GDM1 (cell line): ENCODE measurements around the gene HMGA1.
"Not testable (repeated sequence)": the region's sequence is repeated elsewhere in the genome, so short reads cannot be mapped to it uniquely, and the experiment has no call there.

Experiments
- DNase-seq: peaks from one replicate; lab custom pipeline; 2025; lab: John Stamatoyannopoulos, UW

Gene HMGA1

GRCh38 chr6:34260576-34261267 lies 24.0 kb downstream of the HMGA1 start:
- no peak for DNase-seq

- not testable (repeated sequence) for DNase-seq
Measured at GRCh38 chr6:34263484-34263883, 26.8 kb downstream of the HMGA1 start.

DNA sequence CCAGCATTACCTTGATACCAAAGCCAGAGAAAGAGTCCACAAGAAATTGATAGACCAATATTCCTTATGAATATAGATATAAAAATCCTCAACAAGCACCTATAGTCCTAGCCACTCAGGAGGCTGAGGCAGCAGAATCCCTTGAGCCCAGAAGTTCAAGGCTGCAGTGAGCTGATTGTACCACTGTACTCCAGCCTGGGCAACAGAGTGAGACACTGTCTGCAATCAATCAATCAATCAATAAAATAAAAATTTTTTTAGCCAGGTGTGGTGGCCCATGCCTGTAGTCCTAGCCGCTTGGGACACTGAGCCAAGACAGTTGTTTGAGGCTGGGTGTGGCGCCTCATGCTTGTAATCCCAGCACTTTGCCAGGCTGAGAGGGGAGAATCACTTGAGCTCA lies 31.1 kb downstream of the HMGA1 start:
- DNase-seq: no peak

DNA sequence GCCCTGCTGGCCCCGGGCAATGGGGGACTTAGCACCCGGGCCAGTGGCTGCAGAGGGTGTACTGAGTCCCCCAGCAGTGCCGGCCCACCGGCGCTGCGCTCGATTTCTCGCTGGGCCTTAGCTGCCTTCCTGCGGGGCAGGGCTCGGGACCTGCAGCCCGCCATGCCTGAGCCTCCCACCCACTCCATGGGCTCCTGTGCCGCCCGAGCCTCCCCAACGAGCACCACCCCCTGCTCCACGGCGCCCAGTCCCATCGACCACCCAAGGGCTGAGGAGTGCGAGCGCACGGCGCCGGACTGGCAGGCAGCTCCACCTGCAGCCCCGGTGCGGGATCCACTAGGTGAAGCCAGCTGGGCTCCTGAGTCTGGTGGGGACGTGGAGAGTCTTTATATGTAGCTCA lies 32.5 kb downstream of the HMGA1 start:
- not testable (repeated sequence) for DNase-seq

GRCh38 chr6:34269658-34270341 lies 33.1 kb downstream of the HMGA1 start:
- not testable (repeated sequence) for DNase-seq

GRCh38 chr6:34272013-34272926 lies 35.6 kb downstream of the HMGA1 start:
- DNase-seq: peak; percentile 34

DNA sequence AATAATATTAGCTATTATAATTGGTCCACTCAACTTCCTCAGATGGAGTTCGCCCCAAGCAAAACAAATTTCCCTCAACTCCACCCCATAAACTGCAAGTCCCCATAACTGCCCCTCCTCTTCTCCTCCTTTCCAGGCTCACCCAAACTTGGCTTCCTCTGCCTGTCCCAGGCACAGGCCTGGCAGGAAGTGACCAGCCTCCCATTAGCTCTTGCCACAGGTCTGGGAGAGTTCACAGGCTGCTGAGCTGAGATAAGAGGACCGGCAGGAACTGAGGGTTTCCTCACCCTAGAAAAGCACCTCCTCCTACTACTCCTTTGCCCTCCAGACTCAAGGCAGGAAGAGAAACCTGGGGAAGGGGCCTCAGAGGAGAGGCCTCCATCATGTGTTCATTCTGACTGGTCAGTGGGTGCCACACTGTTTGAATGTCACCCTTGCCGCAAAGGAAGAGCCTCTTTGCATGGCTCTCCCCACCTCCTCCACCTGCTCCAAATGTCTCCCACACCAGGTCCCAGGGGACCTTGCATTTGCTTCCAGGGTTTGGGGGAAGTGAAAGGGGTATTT lies 36.7 kb downstream of the HMGA1 start:
- peak; percentile 98 for DNase-seq

- no peak for DNase-seq
Measured at GRCh38 chr6:34274129-34274528, 37.5 kb downstream of the HMGA1 start.

DNA sequence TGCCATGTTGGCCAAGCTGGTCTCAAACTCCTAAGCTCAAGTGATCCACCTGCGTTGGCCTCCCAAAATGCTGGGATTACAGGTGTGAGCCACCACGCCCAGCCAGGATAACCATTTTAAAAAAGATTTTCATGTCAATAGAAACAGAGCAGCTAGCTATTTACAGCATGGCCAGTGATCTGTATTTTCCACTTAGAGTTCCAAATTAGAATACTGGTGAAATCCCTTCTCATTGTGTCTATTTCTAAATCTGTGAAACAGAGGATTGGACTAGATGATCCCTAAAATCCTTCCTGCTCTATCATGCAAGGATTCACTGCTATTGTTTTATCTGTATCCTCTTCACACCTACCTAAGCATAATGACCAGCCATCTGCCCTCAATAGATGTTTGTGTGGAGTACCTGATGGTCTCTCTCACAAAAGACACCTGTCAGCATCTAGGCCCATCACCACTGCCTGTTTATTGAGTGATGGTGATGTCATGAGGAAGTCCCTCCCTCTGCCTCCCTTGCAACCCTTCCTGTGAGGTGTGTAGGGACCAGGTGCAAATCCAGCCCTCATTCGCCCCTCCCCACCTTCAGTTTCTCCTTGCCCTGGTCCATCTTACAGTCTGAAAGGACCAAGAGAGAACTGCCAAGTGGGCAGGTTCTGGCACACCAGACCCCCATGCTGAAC lies 38.6 kb downstream of the HMGA1 start:
- DNase-seq: no peak

GRCh38 chr6:34276191-34276590 lies 39.5 kb downstream of the HMGA1 start:
- no peak for DNase-seq

GRCh38 chr6:34276881-34277762 lies 40.4 kb downstream of the HMGA1 start:
- DNase-seq: no peak

DNA sequence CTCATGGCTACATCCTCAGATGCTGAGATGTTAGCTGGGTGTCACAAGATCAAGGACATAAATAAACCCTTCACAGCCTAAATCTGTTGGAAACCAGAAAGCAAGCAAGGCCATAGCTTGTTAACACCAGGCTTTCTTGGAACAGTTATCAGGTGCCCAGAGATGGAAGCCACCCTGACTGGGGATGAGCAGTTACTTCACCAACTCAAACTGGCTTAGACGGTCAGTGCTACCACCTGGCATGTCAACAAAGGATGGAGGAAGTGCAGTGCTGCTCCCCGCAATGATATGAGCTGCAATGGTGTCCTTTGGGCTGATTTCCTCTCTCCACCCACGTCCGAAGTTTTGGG lies 41.1 kb downstream of the HMGA1 start:
- DNase-seq: no peak

DNA sequence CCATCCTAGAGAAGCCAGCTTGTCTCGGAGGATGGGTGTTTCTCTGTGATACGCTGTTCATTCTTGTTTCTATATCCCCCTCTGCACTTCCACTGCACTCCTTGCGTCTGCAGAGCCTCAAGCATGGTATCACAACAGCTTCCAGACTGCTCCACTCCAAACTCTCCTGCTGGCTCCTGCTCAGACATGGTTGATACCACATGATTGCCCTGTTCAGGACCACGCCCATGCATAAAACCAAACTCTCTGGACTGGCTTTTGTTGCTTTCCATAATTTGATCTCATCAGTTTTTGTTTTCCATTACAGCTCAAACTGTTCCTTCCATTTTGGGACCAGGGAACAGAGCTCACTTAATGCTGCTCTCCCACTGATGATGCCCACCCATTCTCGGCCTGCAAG lies 42.2 kb downstream of the HMGA1 start:
- DNase-seq: no peak

DNA sequence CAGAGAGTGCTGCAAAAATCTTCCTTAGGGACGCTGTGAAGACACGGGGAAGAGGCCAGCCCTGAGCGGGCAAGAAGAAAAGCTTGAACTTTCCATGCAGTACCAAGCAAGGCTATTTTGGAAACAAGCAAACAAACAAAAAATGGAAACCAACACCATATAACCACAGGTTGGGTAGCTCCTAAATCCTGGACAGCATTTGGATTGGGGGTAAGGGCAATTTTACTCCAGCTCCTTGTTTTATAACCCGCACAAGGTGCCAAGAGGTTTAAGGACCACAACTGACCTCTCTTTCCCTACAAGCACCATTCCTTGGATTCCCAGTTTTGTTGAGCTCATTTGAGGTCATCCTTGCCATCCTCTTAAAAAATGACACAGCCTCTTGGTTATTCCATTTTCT lies 43.5 kb downstream of the HMGA1 start:
- no peak for DNase-seq

DNA sequence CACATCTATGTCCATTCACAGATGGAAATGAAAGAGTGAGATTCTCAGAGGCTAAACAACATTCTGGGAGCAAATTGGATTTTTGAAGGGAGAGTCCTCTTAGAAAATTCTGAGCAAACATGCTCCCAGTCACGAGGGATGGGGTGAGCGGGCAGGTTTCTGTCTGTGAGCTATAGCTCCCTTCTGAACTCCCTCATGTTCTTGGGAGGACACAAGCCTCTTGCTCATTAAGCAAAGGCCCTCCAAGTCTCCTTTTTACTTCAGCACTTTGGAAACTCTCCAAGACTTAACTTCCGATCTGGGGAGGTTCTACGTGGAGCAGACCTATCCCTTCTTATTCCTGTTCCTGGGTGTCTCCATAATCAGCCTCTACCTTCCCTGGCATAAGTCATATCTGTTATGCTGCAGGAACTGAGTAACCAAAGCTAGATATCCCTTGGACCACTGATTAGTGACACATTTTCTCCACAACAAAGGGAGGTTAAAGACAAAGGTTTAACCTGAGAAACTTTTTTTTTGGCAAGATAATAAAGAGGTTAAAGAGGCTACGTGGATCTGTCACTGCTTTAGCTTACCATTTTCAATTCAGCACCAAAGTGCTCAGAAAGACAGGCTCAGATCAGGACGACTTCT lies 45.1 kb downstream of the HMGA1 start:
- DNase-seq: no peak

DNA sequence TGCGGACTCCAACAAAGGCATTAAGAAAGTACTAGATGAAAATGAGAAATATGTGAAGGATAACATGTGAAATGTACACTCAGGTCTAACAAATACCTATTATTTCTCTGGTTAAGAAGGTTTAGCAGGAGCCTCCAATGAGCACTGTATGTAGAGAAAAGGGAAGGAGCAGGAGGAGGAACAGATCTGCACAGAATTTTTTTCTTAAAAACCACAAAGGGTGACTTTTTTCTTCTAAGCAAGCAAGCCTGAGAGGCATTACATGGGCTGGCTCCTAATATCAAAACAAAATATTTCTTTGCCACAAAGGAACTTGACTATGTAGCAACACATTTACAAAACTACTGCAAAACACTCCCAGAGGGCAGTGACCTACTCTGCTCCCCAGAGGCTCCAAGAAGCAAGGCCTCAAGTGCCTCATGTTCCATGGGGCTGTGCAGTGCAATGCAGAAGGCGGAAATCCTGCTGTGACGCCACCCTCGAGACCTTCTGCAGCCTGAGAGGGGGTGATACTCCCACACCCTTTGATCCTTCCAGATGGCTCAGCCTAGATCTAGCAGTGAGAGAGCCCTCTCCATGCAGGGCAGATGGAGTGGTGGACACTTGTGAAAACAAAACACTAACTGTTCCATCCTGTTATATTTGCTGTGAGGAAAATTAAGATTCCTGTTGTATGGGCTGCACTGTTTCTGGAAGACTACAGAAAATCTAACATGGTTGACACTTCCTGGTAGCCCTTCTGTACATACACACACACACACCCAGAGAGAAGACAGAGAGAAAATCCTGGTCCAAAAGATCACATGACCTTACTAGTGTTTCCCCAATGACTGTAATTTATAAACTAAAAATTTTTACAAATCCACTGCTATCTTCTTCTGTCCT lies 48.1 kb downstream of the HMGA1 start:
- peak; percentile 87 for DNase-seq

GRCh38 chr6:34285448-34286164 lies 48.9 kb downstream of the HMGA1 start:
- no peak for DNase-seq

DNA sequence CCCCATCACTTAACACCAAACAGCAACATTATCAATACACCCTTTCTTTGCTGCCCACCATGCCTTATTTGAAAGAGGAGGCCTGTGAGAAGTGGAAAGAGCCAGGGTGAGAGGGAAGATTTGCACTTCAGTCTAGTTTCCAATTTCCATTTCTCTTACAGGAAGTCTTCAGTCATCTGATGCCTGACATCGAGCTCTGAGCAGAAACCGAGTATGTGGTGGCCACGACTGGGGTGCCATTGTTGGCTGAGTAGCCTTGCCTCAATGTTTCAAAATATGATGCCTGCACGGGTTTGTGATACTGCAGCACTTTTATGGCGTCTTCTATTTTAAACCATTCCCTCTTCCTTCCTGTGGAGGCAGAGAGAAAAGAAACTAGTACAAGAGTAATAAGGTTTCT lies 51.9 kb downstream of the HMGA1 start:
- DNase-seq: no peak

- DNase-seq: no peak
Measured at GRCh38 chr6:34289137-34289536, 52.5 kb downstream of the HMGA1 start.
